ENCODE results near the gene PER3. TPM values are rescaled to one million over a fixed set of nuclear protein-coding genes. Genes with fewer than 3 reads are reported as not detected.

The PER3 gene
- polyA plus RNA-seq, 1 donor (not counting 4 experiments of a cell fraction or from before 2014, with no cell fraction given), result 7.0 TPM

- Histone ChIP-seq H3K4me3 (ENCODE audit: control insufficient read depth in 2 of 3, extremely low read depth in 1 of 3, insufficient read depth in 2 of 3, low read depth in 1 of 3, low read length in 3 of 3) (no peak overlapping the region), H4K20me1 (ENCODE audit: control insufficient read depth, extremely low read depth, insufficient read depth, low read length) (no peaks in the 10 kb centered on the region), H3K27ac (ENCODE audit: control insufficient read depth, insufficient read depth, low read length) (no peak overlapping the region), H3K79me2 (ENCODE audit: control insufficient read depth, insufficient read depth, low read length) (no peaks in the 10 kb centered on the region), H2AFZ (ENCODE audit: control insufficient read depth, low read length) (no peak overlapping the region), H3K9ac (ENCODE audit: control insufficient read depth, extremely low read depth, insufficient read depth, low read length) (no peak overlapping the region), H3K9me3 (ENCODE audit: control insufficient read depth, low read depth, low read length) (no peaks in the 10 kb centered on the region), H3K36me3 (ENCODE audit: control insufficient read depth in 2 of 2, extremely low read depth in 1 of 2, insufficient read depth in 2 of 2, low read length in 2 of 2) (peaks cover 0 to 4% of the 10 kb centered on the region in 2 experiments), H3K4me2 (ENCODE audit: control insufficient read depth, extremely low read depth, insufficient read depth, low read depth, low read length) (no peak overlapping the region), H3K4me1 (ENCODE audit: control insufficient read depth, extremely low read depth, insufficient read depth, low read length) (no peaks in the 10 kb centered on the region), H3K27me3 (ENCODE audit: control insufficient read depth, extremely low read depth, insufficient read depth, low read length) (no peaks in the 10 kb centered on the region), H3K9me1 (ENCODE audit: control insufficient read depth, extremely low read depth, insufficient read depth, low read length) (no peaks in the 10 kb centered on the region)
- TF ChIP-seq EZH2 (IDR thresholded peaks at IDR 0.05; ENCODE audit: low read length) (no peak), CTCF (optimal IDR thresholded peaks at IDR 0.05 in 1 of 3, IDR thresholded peaks at IDR 0.05 in 1 of 3, conservative IDR thresholded peaks at IDR 0.05 in 1 of 3; ENCODE audit: extremely low read depth in 1 of 3, insufficient read depth in 2 of 3, low read length in 3 of 3) (no peak)
- DNase-seq (ENCODE audit: low read depth, low spot score) (no peak), FAIRE-seq (no peak)
- dilution Hi-C loops (cut with MboI; ENCODE audit: extremely low pct_ligation_motif_present, low sequenced_read_pairs), result no loop called here
Observed at GRCh38 chr1:7833035-7833434, 48.9 kb downstream of the PER3 start.

GRCh38 chr1:7838714-7839113, 54.6 kb downstream of the PER3 start:
- Histone ChIP-seq H3K36me3 (ENCODE audit: control insufficient read depth in 2 of 2, extremely low read depth in 1 of 2, insufficient read depth in 2 of 2, low read length in 2 of 2) (peaks cover 0 to 8% of the 10 kb centered on the region in 2 experiments), H3K4me3 (ENCODE audit: control insufficient read depth in 2 of 3, extremely low read depth in 1 of 3, insufficient read depth in 2 of 3, low read depth in 1 of 3, low read length in 3 of 3) (no peak overlapping the region), H3K9me1 (ENCODE audit: control insufficient read depth, extremely low read depth, insufficient read depth, low read length) (no peaks in the 10 kb centered on the region), H3K27me3 (ENCODE audit: control insufficient read depth, extremely low read depth, insufficient read depth, low read length) (no peaks in the 10 kb centered on the region), H3K9me3 (ENCODE audit: control insufficient read depth, low read depth, low read length) (peaks cover 3% of the 10 kb centered on the region), H3K9ac (ENCODE audit: control insufficient read depth, extremely low read depth, insufficient read depth, low read length) (no peak overlapping the region), H3K79me2 (ENCODE audit: control insufficient read depth, insufficient read depth, low read length) (no peaks in the 10 kb centered on the region), H4K20me1 (ENCODE audit: control insufficient read depth, extremely low read depth, insufficient read depth, low read length) (no peaks in the 10 kb centered on the region), H3K4me2 (ENCODE audit: control insufficient read depth, extremely low read depth, insufficient read depth, low read depth, low read length) (no peak overlapping the region), H3K27ac (ENCODE audit: control insufficient read depth, insufficient read depth, low read length) (no peak overlapping the region), H3K4me1 (ENCODE audit: control insufficient read depth, extremely low read depth, insufficient read depth, low read length) (no peaks in the 10 kb centered on the region), H2AFZ (ENCODE audit: control insufficient read depth, low read length) (no peak overlapping the region)
- TF ChIP-seq CTCF (optimal IDR thresholded peaks at IDR 0.05 in 1 of 3, IDR thresholded peaks at IDR 0.05 in 1 of 3, conservative IDR thresholded peaks at IDR 0.05 in 1 of 3; ENCODE audit: extremely low read depth in 1 of 3, insufficient read depth in 2 of 3, low read length in 3 of 3), result no peak
- FAIRE-seq (no peak), DNase-seq (ENCODE audit: low read depth, low spot score) (no peak)
- dilution Hi-C loops (cut with MboI; ENCODE audit: extremely low pct_ligation_motif_present, low sequenced_read_pairs), result no loop called here
